ENCODE data around the gene NCOA5. TPM values are rescaled to one million over a fixed set of nuclear protein-coding genes. Genes with fewer than 3 reads are reported as not detected.

Gene NCOA5
- total and polyA plus RNA-seq, 9 of the 15 experiments (the other 6 are each of a cell fraction or from before 2014, with no cell fraction given): 3.9 to 22.8 (median 13.8) TPM

- no peak for TF ChIP-seq MNT (conservative IDR thresholded peaks at IDR 0.05)
- no peak for TF ChIP-seq ZNF143 (CRISPR knock-in tag; IDR thresholded peaks at IDR 0.05)
- TF ChIP-seq ILK (tag; IDR thresholded peaks at IDR 0.05; ENCODE audit: borderline replicate concordance, low read depth): no peak
- TF ChIP-seq HSF4 (CRISPR knock-in tag; IDR thresholded peaks at IDR 0.05; ENCODE audit: borderline replicate concordance): no peak
- no peak for TF ChIP-seq NFE2 (IDR thresholded peaks at IDR 0.05; ENCODE audit: low read depth)
- TF ChIP-seq HEY1 (CRISPR knock-in tag; IDR thresholded peaks at IDR 0.05; ENCODE audit: borderline replicate concordance): no peak
- peak; percentile 55; the same call in 1 of the 2 replicates for TF ChIP-seq NFIC (IDR thresholded peaks at IDR 0.05)
- TF ChIP-seq STAT5B (CRISPR knock-in tag; IDR thresholded peaks at IDR 0.05): no peak
- no peak for TF ChIP-seq CHAMP1 (IDR thresholded peaks at IDR 0.05)
- TF ChIP-seq L3MBTL2 (IDR thresholded peaks at IDR 0.05): peak; percentile 68
- peak; percentile 12 to 50 for TF ChIP-seq E2F6 (IDR thresholded peaks at IDR 0.05; ENCODE audit: borderline replicate concordance in 1 of 2, extremely low read depth in 1 of 2, insufficient read depth in 1 of 2, insufficient read length in 1 of 2, low read depth in 1 of 2, low read length in 1 of 2, poor library complexity in 1 of 2, severe bottlenecking in 1 of 2)
- TF ChIP-seq MITF (IDR thresholded peaks at IDR 0.05): no peak
- no peak for TF ChIP-seq CREB3 (tag; conservative IDR thresholded peaks at IDR 0.05; ENCODE audit: low read depth)
- TF ChIP-seq POU5F1 (IDR thresholded peaks at IDR 0.05; ENCODE audit: borderline replicate concordance, low read depth, low read length, partially characterized antibody): no peak
- no peak for TF ChIP-seq ZNF395 (CRISPR knock-in tag; IDR thresholded peaks at IDR 0.05)
- TF ChIP-seq GTF2F1 (IDR thresholded peaks at IDR 0.05; ENCODE audit: low read depth, low read length): no peak
- no peak for TF ChIP-seq PTRF (tag; IDR thresholded peaks at IDR 0.05)
- no peak for TF ChIP-seq STAT5A (IDR thresholded peaks at IDR 0.05; ENCODE audit: borderline replicate concordance, low read length)
Observed at GRCh38 chr20:46013829-46014516, 75.8 kb downstream of the NCOA5 start (continued).
